HG02678 (cell line): ENCODE measurements around the gene CTSW.
"Not testable (repeated sequence)": the region's sequence is repeated elsewhere in the genome, so short reads cannot be mapped to it uniquely, and the experiment has no call there.

ENCODE experiments used
- ATAC-seq: cut with Tn5 transposase; IDR thresholded peaks from one replicate; pipeline ENCODE4 v1.9.1; 2021; ENCODE audit warnings: mild to moderate bottlenecking, moderate library complexity; ENCODE audit not compliant: unreplicated experiment

The CTSW gene

GRCh38 chr11:65885231-65885630 lies 5.6 kb downstream of the CTSW start:
- no peak for ATAC-seq

- no peak for ATAC-seq
These were observed 6.3 kb downstream of the CTSW start for GRCh38 chr11:65885808-65886536.

GRCh38 chr11:65886826-65887722 lies 7.4 kb downstream of the CTSW start:
- ATAC-seq = no peak

GRCh38 chr11:65887723-65888162 lies 8.1 kb downstream of the CTSW start:
- ATAC-seq = no peak

- ATAC-seq = peak; percentile 50
These were observed 8.7 kb downstream of the CTSW start, which contains the start of gene FIBP for GRCh38 chr11:65888163-65888814. Gene FIBP (minus strand): TSS chr11:65888471. CDS start chr11:65888418, 53 bp downstream.

GRCh38 chr11:65890324-65891218 lies 10.9 kb downstream of the CTSW start, which contains the start of gene CCDC85B:
Gene CCDC85B (plus strand): TSS chr11:65890673. CDS start chr11:65890784, 111 bp downstream.
- ATAC-seq = peak; percentile 61

- no peak for ATAC-seq
These were observed 11.8 kb downstream of the CTSW start for GRCh38 chr11:65891219-65892136.

- ATAC-seq = not testable (repeated sequence)
These were observed 12.5 kb downstream of the CTSW start for GRCh38 chr11:65892137-65892540.

- no peak for ATAC-seq
These were observed 13.2 kb downstream of the CTSW start for GRCh38 chr11:65892661-65893317.

- ATAC-seq = no peak
These were observed 14.5 kb downstream of the CTSW start for GRCh38 chr11:65894034-65894591.

GRCh38 chr11:65895482-65895981 lies 15.9 kb downstream of the CTSW start:
- ATAC-seq = no peak

- ATAC-seq = no peak
These were observed 16.7 kb downstream of the CTSW start for GRCh38 chr11:65896034-65896999.

GRCh38 chr11:65897020-65897471 lies 17.4 kb downstream of the CTSW start:
- ATAC-seq = no peak

- no peak for ATAC-seq
These were observed 19.2 kb downstream of the CTSW start for GRCh38 chr11:65898656-65899355.

GRCh38 chr11:65899356-65900124 lies 19.9 kb downstream of the CTSW start:
- ATAC-seq = no peak
